GM21717 (cell line): ENCODE measurements around the gene ERVK3-1.
"Not testable (repeated sequence)": the region's sequence is repeated elsewhere in the genome, so short reads cannot be mapped to it uniquely, and the experiment has no call there.

ENCODE experiments used
- ATAC-seq: cut with Tn5 transposase; IDR thresholded peaks from one replicate; pipeline ENCODE4 v1.9.1; 2021; ENCODE audit warnings: mild to moderate bottlenecking, moderate library complexity; ENCODE audit not compliant: unreplicated experiment

The ERVK3-1 gene

DNA sequence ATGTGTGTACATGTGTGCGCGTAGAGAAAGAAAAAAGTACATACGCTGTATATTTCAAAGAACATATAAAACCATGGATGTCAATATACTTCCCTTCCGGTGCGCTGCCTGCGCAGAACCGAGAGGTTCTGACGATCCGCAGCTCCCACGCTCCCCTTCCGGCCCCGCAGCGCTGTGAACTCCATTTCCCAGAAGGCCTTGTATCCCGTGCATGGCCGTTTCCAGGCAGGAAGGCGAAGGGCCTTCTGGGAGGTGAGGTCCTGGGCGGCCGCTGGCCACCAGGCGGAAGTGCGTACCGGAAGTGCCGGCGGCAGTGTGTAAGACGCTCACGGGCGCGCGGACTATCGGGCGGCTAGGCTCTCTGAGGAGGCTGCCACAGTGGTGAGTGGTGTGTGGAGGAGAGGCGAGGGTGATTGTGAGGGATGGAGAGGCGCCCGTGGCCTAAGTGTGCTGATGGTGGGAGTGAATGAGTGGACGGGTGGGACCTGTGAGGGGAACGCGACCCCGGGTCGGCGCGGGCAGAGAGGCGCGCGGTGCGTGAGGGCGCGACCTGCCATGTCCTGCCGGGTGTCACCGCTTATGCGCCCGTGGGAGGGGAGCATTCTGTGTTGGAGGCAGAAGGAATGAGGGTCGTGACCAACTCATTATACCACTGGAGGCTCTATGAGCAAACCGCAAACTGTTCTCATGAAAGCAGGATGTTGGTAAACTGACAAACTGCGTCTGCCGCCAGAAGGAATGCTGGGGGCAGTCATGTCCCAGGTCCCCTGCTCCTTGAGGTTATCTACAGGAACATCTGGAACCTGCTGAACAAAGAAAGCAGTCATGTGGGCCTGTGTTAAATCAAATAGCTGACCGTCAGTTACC is at the start of gene ERVK3-1:
ERVK3-1 (plus strand) TSS at position 313 of the 867 bp plus-strand sequence. CDS start 6,792 bp downstream, outside the sequence.
- peak; percentile 82 for ATAC-seq

- not testable (repeated sequence) for ATAC-seq
Measured at GRCh38 chr19:58258259-58258658, 46.9 kb upstream of the ERVK3-1 start.

DNA sequence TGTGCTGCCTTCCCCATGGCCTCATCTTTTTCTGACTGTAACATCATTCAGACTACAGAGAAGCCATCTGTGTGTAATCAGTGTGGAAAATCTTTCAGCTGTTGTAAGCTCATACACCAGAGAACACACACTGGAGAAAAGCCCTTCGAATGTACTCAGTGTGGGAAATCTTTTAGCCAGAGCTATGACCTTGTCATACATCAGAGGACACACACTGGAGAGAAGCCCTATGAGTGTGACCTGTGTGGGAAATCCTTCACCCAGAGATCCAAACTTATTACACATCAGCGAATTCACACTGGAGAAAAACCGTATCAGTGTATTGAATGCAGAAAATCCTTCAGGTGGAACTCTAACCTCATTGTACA is 43.6 kb upstream of the ERVK3-1 start:
- ATAC-seq, result no peak

DNA sequence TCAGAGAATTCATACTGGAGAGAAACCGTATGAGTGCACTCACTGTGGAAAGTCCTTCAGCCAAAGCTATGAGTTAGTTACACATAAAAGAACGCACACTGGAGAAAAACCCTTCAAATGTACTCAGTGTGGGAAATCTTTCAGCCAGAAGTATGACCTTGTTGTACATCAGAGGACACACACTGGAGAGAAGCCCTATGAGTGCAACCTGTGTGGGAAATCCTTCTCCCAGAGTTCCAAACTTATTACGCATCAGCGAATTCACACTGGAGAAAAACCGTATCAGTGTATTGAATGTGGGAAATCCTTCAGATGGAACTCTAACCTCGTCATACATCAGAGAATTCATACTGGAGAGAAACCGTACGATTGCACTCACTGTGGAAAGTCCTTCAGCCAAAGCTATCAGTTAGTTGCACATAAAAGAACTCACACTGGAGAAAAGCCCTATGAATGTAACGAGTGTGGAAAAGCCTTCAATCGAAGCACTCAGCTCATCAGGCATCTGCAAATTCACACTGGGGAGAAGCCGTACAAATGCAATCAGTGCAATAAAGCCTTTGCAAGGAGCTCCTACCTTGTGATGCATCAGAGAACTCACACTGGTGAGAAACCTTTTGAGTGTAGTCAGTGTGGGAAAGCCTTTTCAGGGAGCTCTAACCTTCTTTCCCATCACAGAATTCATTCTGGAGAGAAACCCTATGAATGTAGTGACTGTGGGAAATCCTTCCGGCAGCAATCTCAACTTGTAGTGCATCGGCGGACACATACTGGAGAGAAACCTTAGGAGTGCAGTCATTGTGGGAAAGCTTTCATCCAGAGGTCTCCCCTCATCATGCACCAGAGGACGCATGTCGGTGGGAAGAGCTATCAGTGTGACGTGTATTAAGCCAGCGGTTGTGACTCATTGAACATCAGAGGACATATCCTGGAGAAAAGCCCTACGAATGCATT is 42.9 kb upstream of the ERVK3-1 start:
- ATAC-seq, result no peak

DNA sequence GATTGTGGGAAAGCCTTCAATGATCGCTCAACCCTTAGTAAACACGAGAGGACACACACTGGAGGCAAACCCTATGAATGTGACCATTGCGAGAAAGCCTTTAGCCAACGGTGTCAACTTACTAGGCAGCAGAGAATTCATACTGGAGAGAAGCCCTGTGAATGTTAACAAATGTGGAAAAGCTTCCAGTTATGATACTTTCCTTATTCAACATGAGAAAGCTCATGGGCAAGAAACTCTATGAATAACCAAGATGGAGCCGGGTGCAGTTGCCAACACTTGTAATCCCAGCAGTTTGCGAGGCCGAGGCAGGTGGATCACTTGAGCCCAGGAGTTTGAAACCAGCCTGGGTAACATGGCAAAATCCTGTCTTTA is 42.3 kb upstream of the ERVK3-1 start:
- no peak for ATAC-seq

- ATAC-seq, result no peak
Measured at GRCh38 chr19:58265100-58265499, 40.1 kb upstream of the ERVK3-1 start.

DNA sequence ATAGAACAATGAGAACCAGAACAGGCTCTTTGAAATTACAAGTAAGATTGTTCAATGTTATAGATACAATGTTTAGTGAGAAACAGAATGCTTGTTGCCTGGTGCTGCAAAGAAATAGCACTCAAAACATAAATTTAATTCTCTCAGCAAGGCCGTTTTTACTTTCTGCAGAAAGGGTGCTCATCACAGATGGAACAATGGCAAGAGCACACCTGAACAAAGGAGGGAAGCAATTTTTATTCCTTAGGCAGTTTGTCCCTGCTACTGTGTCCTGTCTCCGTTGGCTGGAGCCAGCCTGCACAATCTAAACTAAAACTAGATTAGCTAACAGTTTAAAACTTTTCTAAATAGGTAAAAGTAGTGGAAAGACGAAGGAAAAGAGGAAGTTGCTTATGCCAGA is 36.8 kb upstream of the ERVK3-1 start:
- no peak for ATAC-seq

- ATAC-seq, result no peak
Measured at GRCh38 chr19:58274771-58275201, 30.4 kb upstream of the ERVK3-1 start.

GRCh38 chr19:58275564-58275963 is 29.6 kb upstream of the ERVK3-1 start:
- ATAC-seq, result no peak

- no peak for ATAC-seq
Measured at GRCh38 chr19:58277197-58277596, 28.0 kb upstream of the ERVK3-1 start.

DNA sequence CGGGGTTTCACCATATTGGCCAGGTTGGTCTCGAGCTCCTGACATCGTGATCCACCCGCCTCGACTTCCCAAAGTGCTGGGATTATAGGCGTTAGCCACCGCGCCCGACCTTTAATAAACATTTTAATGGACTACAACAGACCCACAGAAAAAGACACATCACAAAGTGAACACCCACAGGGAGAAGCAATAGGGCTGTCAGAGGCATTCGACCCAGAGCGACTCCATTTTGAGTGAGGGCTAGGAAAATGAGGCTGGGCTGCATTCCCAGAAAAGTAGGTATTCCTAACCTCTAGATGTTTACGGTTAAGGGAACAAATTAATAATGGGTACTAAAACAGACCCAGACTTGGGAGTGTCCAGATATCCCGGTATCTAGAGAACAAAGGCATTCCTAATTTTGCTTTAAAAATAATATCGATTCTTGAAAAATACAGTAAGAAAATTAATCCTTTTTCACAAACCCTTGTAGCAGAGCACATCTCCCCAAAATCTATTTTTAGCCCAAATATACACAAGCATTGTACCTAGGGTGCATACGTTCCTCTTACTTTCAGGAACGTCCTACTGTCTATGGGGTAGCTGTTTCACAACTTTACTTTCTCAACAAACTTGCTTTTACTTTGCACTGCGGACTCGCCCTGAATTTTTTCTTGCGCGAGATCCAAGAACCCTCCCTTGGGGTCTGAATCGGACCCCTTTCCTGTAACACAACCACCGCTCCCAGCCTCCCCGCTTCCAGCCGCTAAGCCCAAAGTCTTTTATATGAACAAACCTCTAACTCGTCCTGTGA is 27.2 kb upstream of the ERVK3-1 start:
- ATAC-seq, result no peak

GRCh38 chr19:58278541-58279041 is 26.6 kb upstream of the ERVK3-1 start, which contains the start of gene ZNF8:
Gene ZNF8, plus strand, starts transcription at chr19:58278955. Its CDS starts 127 bp downstream, at chr19:58279082.
- peak; percentile 89 for ATAC-seq

DNA sequence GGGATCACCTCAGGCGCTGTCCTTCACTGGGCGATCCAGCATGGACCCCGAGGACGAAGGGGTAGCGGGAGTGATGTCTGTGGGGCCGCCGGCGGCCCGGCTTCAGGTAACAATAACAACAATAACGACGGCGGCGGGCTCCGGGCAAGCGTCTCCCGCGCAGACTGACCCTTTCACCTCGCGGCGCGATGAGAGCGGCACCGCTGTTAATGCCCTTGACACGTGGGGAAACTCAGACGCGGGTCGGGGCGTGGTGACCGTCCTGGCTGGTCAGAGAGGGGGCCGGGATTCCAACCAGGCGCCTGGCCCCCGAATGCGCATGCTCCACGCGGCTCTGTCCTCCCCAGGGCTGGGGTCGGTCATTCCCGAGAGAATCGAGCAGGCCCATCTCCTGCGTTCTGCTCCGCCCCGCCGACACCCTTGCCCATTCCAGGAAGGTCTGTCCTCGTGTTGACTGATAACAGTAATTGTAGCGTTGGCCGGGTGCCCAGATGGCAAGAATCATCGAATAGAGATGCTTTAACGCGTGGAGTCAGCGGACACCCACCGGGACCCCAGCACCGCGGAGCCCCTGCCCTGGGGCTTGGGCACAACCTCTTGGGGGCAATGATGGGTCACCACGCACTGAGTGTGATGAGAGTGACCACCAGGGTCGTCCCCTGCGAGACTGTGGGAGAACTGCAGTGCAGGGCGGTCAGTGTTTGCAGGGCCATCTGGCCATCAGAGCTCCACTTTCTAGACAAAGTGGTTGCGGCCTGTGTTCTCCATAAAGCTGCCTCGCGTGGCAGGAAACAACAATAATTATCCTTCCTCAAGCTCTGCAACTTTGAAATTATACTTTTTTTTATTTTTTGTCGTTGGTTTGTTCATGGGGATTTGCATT is 25.9 kb upstream of the ERVK3-1 start:
- peak; percentile 44 for ATAC-seq

GRCh38 chr19:58279925-58280316 is 25.3 kb upstream of the ERVK3-1 start:
- ATAC-seq, result no peak

DNA sequence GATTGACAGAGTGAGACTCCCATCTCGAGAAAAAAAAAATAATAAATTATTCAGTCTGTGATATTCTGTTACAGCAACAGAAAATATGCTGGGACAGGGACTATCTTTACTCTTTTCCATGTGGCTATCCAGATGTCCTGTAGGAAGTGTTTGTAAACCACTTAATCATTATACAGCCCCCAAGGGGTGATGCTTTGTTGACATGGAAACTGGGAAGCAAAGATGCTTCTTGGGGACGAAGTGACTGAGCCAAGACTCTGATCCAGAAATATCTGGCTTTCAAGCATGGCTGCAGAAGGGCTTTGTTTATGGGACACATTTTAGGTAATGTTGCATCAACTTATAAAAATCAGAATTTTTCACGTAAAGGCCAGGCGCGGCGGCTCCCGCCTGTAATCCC is 21.0 kb upstream of the ERVK3-1 start:
- no peak for ATAC-seq

GRCh38 chr19:58291943-58292342 is 13.2 kb upstream of the ERVK3-1 start:
- ATAC-seq, result no peak

GRCh38 chr19:58294743-58295374 is 10.3 kb upstream of the ERVK3-1 start:
- ATAC-seq, result no peak

DNA sequence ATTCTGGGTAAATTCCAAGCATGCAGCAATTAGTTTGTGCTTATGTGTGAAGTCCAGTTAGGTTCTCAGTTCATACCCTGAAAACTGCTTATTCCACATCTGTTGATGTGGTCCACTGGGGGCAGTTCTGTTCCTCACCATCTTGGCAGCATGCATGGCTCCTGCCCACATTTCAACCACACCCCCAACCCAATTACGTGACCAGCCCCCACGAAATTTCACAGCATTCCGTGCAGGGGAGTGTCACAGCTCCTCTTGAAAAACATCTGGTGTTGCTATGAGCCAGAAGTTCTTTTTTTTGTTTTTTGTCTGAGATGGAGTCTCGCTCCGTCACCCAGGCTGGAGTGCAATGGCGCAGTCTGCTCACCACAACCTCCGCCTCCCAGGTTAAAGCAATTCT is 9.1 kb upstream of the ERVK3-1 start:
- ATAC-seq, result no peak

GRCh38 chr19:58300620-58301019 is 4.6 kb upstream of the ERVK3-1 start:
- no peak for ATAC-seq
